H9 (cell line): ENCODE results near the gene DEDD2. TPM values are rescaled to one million over a fixed set of nuclear protein-coding genes. Genes with fewer than 3 reads are reported as not detected.

Experiments
- DNase-seq: peaks from one replicate; pipeline ENCODE4 v3.0.0-alpha.2; 2017
- H2AFZ ChIP-seq: one replicate; pipeline ENCODE4 v1.6.1; 2013; ENCODE audit warnings: mild to moderate bottlenecking, low read length, control low read depth, moderate library complexity
- H2AK5ac ChIP-seq: 2 replicates; pipeline ENCODE4 v1.6.1; 2013; ENCODE audit warnings: low read length, control low read depth, mixed read lengths; ENCODE audit not compliant: insufficient read length
- H2BK120ac ChIP-seq: one replicate; pipeline ENCODE4 v1.6.1; 2013; ENCODE audit warnings: low read depth, mild to moderate bottlenecking, low read length, control low read depth, inconsistent platforms; ENCODE audit not compliant: poor library complexity, severe bottlenecking
- H2BK12ac ChIP-seq: 2 replicates; pipeline ENCODE4 v1.6.1; 2013; ENCODE audit warnings: low read length, control low read depth, mixed read lengths, low read depth; ENCODE audit not compliant: insufficient read length
- H2BK15ac ChIP-seq: 2 replicates; pipeline ENCODE4 v1.6.1; 2013; ENCODE audit warnings: low read depth, low read length, control low read depth
- H2BK20ac ChIP-seq: one replicate; pipeline ENCODE4 v1.6.1; 2013; ENCODE audit warnings: low read depth, mild to moderate bottlenecking, low read length, control low read depth, inconsistent platforms; ENCODE audit not compliant: poor library complexity, severe bottlenecking
- H2BK5ac ChIP-seq: 2 replicates; pipeline ENCODE4 v1.6.1; 2013; ENCODE audit warnings: low read length, control low read depth, mixed read lengths; ENCODE audit not compliant: insufficient read length
- H3K14ac ChIP-seq: 2 replicates; pipeline ENCODE4 v1.6.1; 2013; ENCODE audit warnings: low read length, control low read depth; ENCODE audit not compliant: insufficient read depth
- H3K18ac ChIP-seq: 2 replicates; pipeline ENCODE4 v1.6.1; 2013; ENCODE audit warnings: low read depth, mild to moderate bottlenecking, mixed read lengths, low read length, control low read depth; ENCODE audit not compliant: insufficient read length
- H3K23ac ChIP-seq: 2 replicates; pipeline ENCODE4 v1.6.1; 2013; ENCODE audit warnings: low read length, control low read depth, mixed read lengths, low read depth; ENCODE audit not compliant: insufficient read length
- H3K23me2 ChIP-seq: 2 replicates; pipeline ENCODE4 v1.6.1; 2013; ENCODE audit warnings: low read depth, mild to moderate bottlenecking, mixed read lengths, low read length, control low read depth; ENCODE audit not compliant: insufficient read length, poor library complexity, severe bottlenecking
- H3K27ac ChIP-seq: 2 replicates; pipeline ENCODE4 v1.5.1; 2013; ENCODE audit warnings: low read length, control low read depth, mixed read lengths, low read depth; ENCODE audit not compliant: insufficient read length
- H3K27me3 ChIP-seq: 2 replicates; pipeline ENCODE4 v1.6.1; 2013; ENCODE audit warnings: low read length, control low read depth, inconsistent platforms; ENCODE audit not compliant: insufficient read depth
- H3K4ac ChIP-seq: 2 replicates; pipeline ENCODE4 v1.6.1; 2013; ENCODE audit warnings: low read depth, mild to moderate bottlenecking, control low read depth, inconsistent platforms, low read length, moderate library complexity
- H3K4me1 ChIP-seq: 2 replicates; pipeline ENCODE4 v1.6.1; 2013; ENCODE audit warnings: low read length, control low read depth, inconsistent platforms; ENCODE audit not compliant: insufficient read depth
- H3K4me2 ChIP-seq: 2 replicates; pipeline ENCODE4 v1.6.1; 2013; ENCODE audit warnings: low read length, control low read depth, mixed read lengths; ENCODE audit not compliant: insufficient read length, insufficient read depth
- H3K56ac ChIP-seq: 2 replicates; pipeline ENCODE4 v1.6.1; 2013; ENCODE audit warnings: low read depth, mild to moderate bottlenecking, mixed read lengths, low read length, control low read depth; ENCODE audit not compliant: insufficient read length
- H3K79me1 ChIP-seq: 2 replicates; pipeline ENCODE4 v1.6.1; 2013; ENCODE audit warnings: low read depth, mild to moderate bottlenecking, moderate library complexity, low read length, control low read depth, inconsistent platforms; ENCODE audit not compliant: insufficient read depth, poor library complexity, severe bottlenecking
- H3K79me2 ChIP-seq: 2 replicates; pipeline ENCODE4 v1.6.1; 2013; ENCODE audit warnings: low read length, control low read depth, inconsistent platforms; ENCODE audit not compliant: insufficient read depth
- H3K9ac ChIP-seq: 2 replicates; pipeline ENCODE4 v1.6.1; 2013; ENCODE audit warnings: low read length, control low read depth, mixed read lengths; ENCODE audit not compliant: insufficient read length; ENCODE audit errors: extremely low read depth
- H3K9me3 ChIP-seq: one replicate; pipeline ENCODE4 v1.6.1; 2013; ENCODE audit warnings: low read depth, low read length, inconsistent platforms; ENCODE audit not compliant: control insufficient read depth
- H3T11ph ChIP-seq: one replicate; pipeline ENCODE4 v1.6.1; 2013; ENCODE audit warnings: mild to moderate bottlenecking, low read length, control low read depth, inconsistent platforms
- H4K20me1 ChIP-seq: one replicate; pipeline ENCODE4 v1.6.1; 2013; ENCODE audit not compliant: control insufficient read depth, insufficient read length, insufficient read depth
- H4K5ac ChIP-seq: 2 replicates; pipeline ENCODE4 v1.6.1; 2013; ENCODE audit warnings: low read depth, mild to moderate bottlenecking, mixed read lengths, low read length, control low read depth; ENCODE audit not compliant: insufficient read length
- H4K8ac ChIP-seq: replicated peaks from 2 replicates; pipeline ENCODE4 v1.6.1; 2013; ENCODE audit warnings: low read length, control low read depth, mixed read lengths, low read depth; ENCODE audit not compliant: insufficient read length
- H4K91ac ChIP-seq: 2 replicates; pipeline ENCODE4 v1.6.1; 2013; ENCODE audit warnings: low read depth, mild to moderate bottlenecking, moderate library complexity, mixed read lengths, low read length, control low read depth; ENCODE audit not compliant: insufficient read length
- H3K27ac Mint-ChIP-seq, 3 experiments: 2 replicates in 2 of 3; 3 replicates in 1 of 3; pipeline ENCODE4 v1.8.0; 2020 to 2021; ENCODE audit warnings: mixed read lengths in 3 of 3, mild to moderate bottlenecking in 1 of 3, moderate library complexity in 1 of 3
- H3K27me3 Mint-ChIP-seq: 2 replicates; pipeline ENCODE4 v1.8.0; 2021; ENCODE audit warnings: low read depth, mild to moderate bottlenecking, moderate library complexity, mixed read lengths
- H3K36me3 Mint-ChIP-seq, 3 experiments: 2 replicates in 2 of 3; 3 replicates in 1 of 3; pipeline ENCODE4 v1.8.0; 2020 to 2021; ENCODE audit warnings: low read depth in 3 of 3, mixed read lengths in 3 of 3; ENCODE audit not compliant: insufficient read depth in 1 of 3
- H3K4me1 Mint-ChIP-seq, 2 experiments: 2 replicates each; pipeline ENCODE4 v1.8.0; 2020; ENCODE audit warnings: mixed read lengths in 2 of 2
- H3K4me3 Mint-ChIP-seq, 2 experiments: 2 replicates in 1 of 2; 3 replicates in 1 of 2; pipeline ENCODE4 v1.8.0; 2020 to 2021; ENCODE audit warnings: mild to moderate bottlenecking in 2 of 2, mixed read lengths in 2 of 2, moderate library complexity in 1 of 2
- H3K9me3 Mint-ChIP-seq, 2 experiments: 2 replicates in 1 of 2; 3 replicates in 1 of 2; pipeline ENCODE4 v1.8.0; 2020; ENCODE audit warnings: mild to moderate bottlenecking in 2 of 2, mixed read lengths in 2 of 2, moderate library complexity in 1 of 2
- WGBS: extraction: QIAGEN DNeasy Blood & Tissue Kit; methylation state at CpG from one replicate; pipeline ENCODE4 v1.1.7; 2013; ENCODE audit warnings: missing lambda C conversion rate, low lambda C conversion rate, mixed read lengths; ENCODE audit not compliant: insufficient read length; ENCODE audit errors: extremely low coverage; 5-methylcytosine and 5-hydroxymethylcytosine counted together
- total RNA-seq: library from RNA; stranded (reverse); gene quantifications from 2 replicates; pipeline ENCODE4 v1.2.1, GENCODE V29; 2021
- TF ChIP-seq, protein P1 (sequence below): fragments of 200-600 bp; sonication (generic); conservative IDR thresholded peaks from 3 replicates; pipeline ENCODE4 v1.8.0; 2021; ENCODE audit warnings: antibody characterized with exemption, mild to moderate bottlenecking

DEDD2 gene
- total RNA-seq, 1 experiment from 2014 or later = 32.3 TPM

GRCh38 chr19:42151782-42152684 is 65.4 kb downstream of the DEDD2 start:
- no peak overlapping the region for H3K23ac ChIP-seq
- H3K9me3 Mint-ChIP-seq = no peaks in the 10 kb centered on the region
- H3K4me1 Mint-ChIP-seq = peaks cover 38 to 66% of the 10 kb centered on the region in 2 experiments
- no peak overlapping the region for H2BK20ac ChIP-seq
- no peaks in the 10 kb centered on the region for H3K36me3 Mint-ChIP-seq
- H3K27me3 ChIP-seq = no peaks in the 10 kb centered on the region; the same call in 1 of the 2 replicates
- no peak overlapping the region for H4K91ac ChIP-seq
- no peaks in the 10 kb centered on the region for H3K23me2 ChIP-seq
- peaks cover 6% of the 10 kb centered on the region; the same call in 1 of the 2 replicates for H3K4me1 ChIP-seq
- no peak overlapping the region for H4K5ac ChIP-seq
- no peak overlapping the region for H3K4ac ChIP-seq
- no CpG with 5 or more reads among the region's 20 CpGs for WGBS
- no peak overlapping the region for H2AFZ ChIP-seq
- no peaks in the 10 kb centered on the region for H4K20me1 ChIP-seq
- no peak overlapping the region for H2BK120ac ChIP-seq
- peak overlapping the region in 1 of 3 experiments; percentile 68; a peak in 1 of 7 replicates for H3K27ac Mint-ChIP-seq
- DNase-seq = no peak
- no peak overlapping the region for H3K9ac ChIP-seq
- H3K9me3 ChIP-seq = no peaks in the 10 kb centered on the region
- H3T11ph ChIP-seq = no peak overlapping the region
- H3K27ac ChIP-seq = no peak overlapping the region
- H4K8ac ChIP-seq = no peak overlapping the region
- H3K4me2 ChIP-seq = no peak overlapping the region
- H2AK5ac ChIP-seq = no peak overlapping the region
- H3K79me1 ChIP-seq = no peaks in the 10 kb centered on the region
- H3K79me2 ChIP-seq = no peaks in the 10 kb centered on the region
- H3K14ac ChIP-seq = no peak overlapping the region
- no peak overlapping the region for H3K56ac ChIP-seq
- H2BK12ac ChIP-seq = no peak overlapping the region
- TF ChIP-seq, protein P1, sequence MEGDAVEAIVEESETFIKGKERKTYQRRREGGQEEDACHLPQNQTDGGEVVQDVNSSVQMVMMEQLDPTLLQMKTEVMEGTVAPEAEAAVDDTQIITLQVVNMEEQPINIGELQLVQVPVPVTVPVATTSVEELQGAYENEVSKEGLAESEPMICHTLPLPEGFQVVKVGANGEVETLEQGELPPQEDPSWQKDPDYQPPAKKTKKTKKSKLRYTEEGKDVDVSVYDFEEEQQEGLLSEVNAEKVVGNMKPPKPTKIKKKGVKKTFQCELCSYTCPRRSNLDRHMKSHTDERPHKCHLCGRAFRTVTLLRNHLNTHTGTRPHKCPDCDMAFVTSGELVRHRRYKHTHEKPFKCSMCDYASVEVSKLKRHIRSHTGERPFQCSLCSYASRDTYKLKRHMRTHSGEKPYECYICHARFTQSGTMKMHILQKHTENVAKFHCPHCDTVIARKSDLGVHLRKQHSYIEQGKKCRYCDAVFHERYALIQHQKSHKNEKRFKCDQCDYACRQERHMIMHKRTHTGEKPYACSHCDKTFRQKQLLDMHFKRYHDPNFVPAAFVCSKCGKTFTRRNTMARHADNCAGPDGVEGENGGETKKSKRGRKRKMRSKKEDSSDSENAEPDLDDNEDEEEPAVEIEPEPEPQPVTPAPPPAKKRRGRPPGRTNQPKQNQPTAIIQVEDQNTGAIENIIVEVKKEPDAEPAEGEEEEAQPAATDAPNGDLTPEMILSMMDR = no peak
- no peak overlapping the region for H2BK15ac ChIP-seq
- no peak overlapping the region for H2BK5ac ChIP-seq
- no peak overlapping the region for H3K18ac ChIP-seq
- H3K4me3 Mint-ChIP-seq = no peak overlapping the region; a peak in 1 of 5 replicates
- peaks cover 65% of the 10 kb centered on the region for H3K27me3 Mint-ChIP-seq
